Measurements from ENCODE around the gene CLNK. TPM values are rescaled to one million over a fixed set of nuclear protein-coding genes. Genes with fewer than 3 reads are reported as not detected.
A peak's percentile ranks its signal among the peaks of the same experiment; 100 is the strongest.

The CLNK gene
- total and polyA plus RNA-seq, 2 experiments from 2014 or later = not detected

DNA sequence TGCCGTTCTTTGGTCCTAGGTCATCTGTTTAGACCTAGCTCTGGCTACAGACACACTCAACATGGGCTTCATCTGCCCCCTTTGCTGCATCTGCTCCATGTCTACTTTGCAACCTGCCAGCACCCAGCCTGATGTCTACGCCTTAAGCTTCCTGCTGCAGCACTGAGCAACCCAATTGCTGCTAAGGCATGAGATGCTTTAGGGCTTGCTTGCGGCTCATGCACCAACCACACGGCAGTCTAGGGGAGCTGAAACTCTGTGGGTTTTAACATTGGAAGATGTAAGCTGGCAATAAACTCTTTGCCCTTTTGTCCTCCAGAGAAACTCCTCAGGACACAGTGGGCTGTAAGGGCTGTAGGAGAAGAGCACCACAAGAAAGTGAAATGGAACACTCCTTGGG is 11.7 kb upstream of the CLNK start:
- TF ChIP-seq EZH2 (IDR thresholded peaks at IDR 0.05; ENCODE audit: borderline replicate concordance) = no peak
- TF ChIP-seq, protein P1, sequence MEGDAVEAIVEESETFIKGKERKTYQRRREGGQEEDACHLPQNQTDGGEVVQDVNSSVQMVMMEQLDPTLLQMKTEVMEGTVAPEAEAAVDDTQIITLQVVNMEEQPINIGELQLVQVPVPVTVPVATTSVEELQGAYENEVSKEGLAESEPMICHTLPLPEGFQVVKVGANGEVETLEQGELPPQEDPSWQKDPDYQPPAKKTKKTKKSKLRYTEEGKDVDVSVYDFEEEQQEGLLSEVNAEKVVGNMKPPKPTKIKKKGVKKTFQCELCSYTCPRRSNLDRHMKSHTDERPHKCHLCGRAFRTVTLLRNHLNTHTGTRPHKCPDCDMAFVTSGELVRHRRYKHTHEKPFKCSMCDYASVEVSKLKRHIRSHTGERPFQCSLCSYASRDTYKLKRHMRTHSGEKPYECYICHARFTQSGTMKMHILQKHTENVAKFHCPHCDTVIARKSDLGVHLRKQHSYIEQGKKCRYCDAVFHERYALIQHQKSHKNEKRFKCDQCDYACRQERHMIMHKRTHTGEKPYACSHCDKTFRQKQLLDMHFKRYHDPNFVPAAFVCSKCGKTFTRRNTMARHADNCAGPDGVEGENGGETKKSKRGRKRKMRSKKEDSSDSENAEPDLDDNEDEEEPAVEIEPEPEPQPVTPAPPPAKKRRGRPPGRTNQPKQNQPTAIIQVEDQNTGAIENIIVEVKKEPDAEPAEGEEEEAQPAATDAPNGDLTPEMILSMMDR (IDR thresholded peaks at IDR 0.05; ENCODE audit: poor library complexity) = no peak
- WGBS (ENCODE audit: low lambda C conversion rate, missing lambda C conversion rate) = 92% methylated on average over 4 of the region's 4 CpGs

DNA sequence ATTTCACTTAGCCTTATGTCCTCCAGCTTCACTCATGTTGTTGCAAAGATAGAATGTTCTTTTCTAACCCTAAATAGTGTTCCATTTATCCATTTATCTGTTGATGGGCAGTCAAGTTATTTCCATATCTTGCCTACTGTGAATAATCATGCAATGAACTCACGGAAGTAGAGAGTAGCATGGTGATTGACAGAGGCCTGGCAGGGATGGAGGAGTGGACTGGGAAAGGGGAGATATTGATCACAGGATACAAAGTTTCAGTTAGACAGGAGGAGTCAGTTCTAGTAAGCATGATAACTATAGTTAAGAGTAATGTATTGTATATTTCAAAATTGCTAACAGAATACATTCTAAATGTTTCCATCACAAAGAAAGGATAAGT is 10.3 kb upstream of the CLNK start:
- Histone ChIP-seq H3K4me2 (no peak overlapping the region), H3K4me3 (no peak overlapping the region), H4K20me1 (ENCODE audit: insufficient read depth, poor library complexity, severe bottlenecking) (no peaks in the 10 kb centered on the region), H3K9me3 (ENCODE audit: low read depth) (no peaks in the 10 kb centered on the region), H3K4me1 (ENCODE audit: insufficient read depth) (peaks cover 15% of the 10 kb centered on the region), H2AFZ (no peak overlapping the region), H3K36me3 (replicated peaks; ENCODE audit: insufficient read depth, low read depth) (no peaks in the 10 kb centered on the region), H3K79me2 (no peaks in the 10 kb centered on the region), H3K27me3 (no peaks in the 10 kb centered on the region), H3K9me2 (replicated peaks; ENCODE audit: insufficient read depth) (no peaks in the 10 kb centered on the region), H3K27ac (peak overlapping the region; percentile 65)
- DNase-seq (ENCODE audit: low spot score) = no peak
- TF ChIP-seq, protein P1 (IDR thresholded peaks at IDR 0.05; ENCODE audit: poor library complexity) = no peak
- TF ChIP-seq EZH2phosphoT487 (IDR thresholded peaks at IDR 0.05; ENCODE audit: low read depth, severe bottlenecking, unreplicated experiment) (no peak), EZH2 (IDR thresholded peaks at IDR 0.05; ENCODE audit: borderline replicate concordance) (no peak)
- 76% methylated on average over 1 of the region's 1 CpG for WGBS (ENCODE audit: low lambda C conversion rate, missing lambda C conversion rate)

More for the DNA sequence above, 11.7 kb upstream of the CLNK start:
- Histone ChIP-seq H4K20me1 (ENCODE audit: insufficient read depth, poor library complexity, severe bottlenecking) (no peaks in the 10 kb centered on the region), H3K79me2 (no peaks in the 10 kb centered on the region), H3K36me3 (replicated peaks; ENCODE audit: insufficient read depth, low read depth) (no peaks in the 10 kb centered on the region), H3K9me2 (replicated peaks; ENCODE audit: insufficient read depth) (no peaks in the 10 kb centered on the region), H3K4me1 (ENCODE audit: insufficient read depth) (peaks cover 27% of the 10 kb centered on the region), H2AFZ (no peak overlapping the region), H3K9me3 (ENCODE audit: low read depth) (no peaks in the 10 kb centered on the region), H3K4me3 (no peak overlapping the region), H3K27ac (no peak overlapping the region), H3K4me2 (no peak overlapping the region), H3K27me3 (no peaks in the 10 kb centered on the region)
- DNase-seq (ENCODE audit: low spot score) = no peak

DNA sequence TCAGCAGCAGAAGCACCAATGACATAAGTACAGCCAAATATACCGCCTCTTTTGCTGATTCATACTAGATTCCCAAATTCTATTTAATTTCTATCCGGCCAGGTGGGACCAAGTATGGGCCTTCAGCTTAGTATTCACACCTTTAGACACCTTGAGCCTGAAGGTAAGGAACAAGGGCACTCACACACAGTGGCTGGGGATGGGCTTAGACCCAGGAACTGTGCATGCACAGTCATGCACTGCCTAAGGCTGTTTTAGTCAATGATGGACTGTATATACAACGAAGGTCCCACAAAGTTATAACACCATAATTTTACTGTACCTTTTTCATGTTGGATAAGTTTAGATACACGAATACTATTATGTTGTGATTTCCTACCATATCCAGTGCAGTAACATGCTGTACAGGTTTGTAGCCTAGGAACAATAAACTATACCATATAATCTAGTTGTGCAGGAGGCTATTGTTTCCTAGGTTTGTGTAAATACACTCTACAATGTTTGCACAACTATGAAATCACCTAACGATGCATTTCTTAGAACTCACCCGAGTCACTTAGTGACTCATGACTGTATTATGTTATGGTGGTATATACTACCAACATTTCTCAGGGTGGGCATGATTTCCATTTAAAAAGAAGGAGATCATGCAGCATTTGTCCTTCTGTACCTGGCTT is 9.7 kb upstream of the CLNK start:
- no peaks in the 10 kb centered on the region for H3K27me3 ChIP-seq
- WGBS (ENCODE audit: low lambda C conversion rate, missing lambda C conversion rate) = 72% methylated on average over 6 of the region's 6 CpGs
- peaks cover 15% of the 10 kb centered on the region for H3K4me1 ChIP-seq (ENCODE audit: insufficient read depth)
- no peaks in the 10 kb centered on the region for H3K79me2 ChIP-seq
- H3K4me2 ChIP-seq = no peak overlapping the region
- H3K36me3 ChIP-seq (replicated peaks; ENCODE audit: insufficient read depth, low read depth) = no peaks in the 10 kb centered on the region
- no peaks in the 10 kb centered on the region for H3K9me2 ChIP-seq (replicated peaks; ENCODE audit: insufficient read depth)
- no peak overlapping the region for H3K4me3 ChIP-seq
- peak overlapping the region; percentile 65 for H3K27ac ChIP-seq
- TF ChIP-seq EZH2phosphoT487 (IDR thresholded peaks at IDR 0.05; ENCODE audit: low read depth, severe bottlenecking, unreplicated experiment) (no peak), EZH2 (IDR thresholded peaks at IDR 0.05; ENCODE audit: borderline replicate concordance) (no peak)
- TF ChIP-seq, protein P1 (IDR thresholded peaks at IDR 0.05; ENCODE audit: poor library complexity) = no peak
- no peaks in the 10 kb centered on the region for H4K20me1 ChIP-seq (ENCODE audit: insufficient read depth, poor library complexity, severe bottlenecking)
- no peak overlapping the region for H2AFZ ChIP-seq
- no peak for DNase-seq (ENCODE audit: low spot score)
- H3K9me3 ChIP-seq (ENCODE audit: low read depth) = no peaks in the 10 kb centered on the region
